GM12874 (cell line): ENCODE data around the gene TEAD1.

Experiments
- TF ChIP-seq, protein P1 (sequence below): IDR thresholded peaks from 2 replicates; pipeline ENCODE4 v1.5.1; 2011; ENCODE audit warnings: low read depth, mild to moderate bottlenecking, control low read depth, low read length, moderate library complexity; ENCODE audit not compliant: insufficient read depth

Gene TEAD1

DNA sequence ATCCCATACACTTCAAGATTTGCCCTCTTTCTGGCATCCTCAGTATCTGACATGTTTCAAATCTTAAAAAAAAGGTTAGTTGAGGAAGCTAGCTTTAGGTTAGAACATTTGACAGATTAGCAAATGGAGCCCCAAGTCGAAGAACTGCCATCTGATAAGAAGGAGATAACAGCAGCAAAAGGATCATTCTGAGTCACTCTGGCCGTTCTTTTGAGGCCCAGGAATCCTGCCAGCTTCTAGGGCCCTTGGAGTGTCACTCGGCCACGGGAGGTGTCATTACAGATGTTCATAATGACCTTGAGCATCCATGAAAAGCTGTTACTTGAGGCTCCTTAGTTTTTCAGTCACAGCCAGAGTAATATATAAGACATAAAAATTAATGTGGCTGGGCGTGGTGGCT is 202.8 kb downstream of the TEAD1 start:
- TF ChIP-seq, protein P1, sequence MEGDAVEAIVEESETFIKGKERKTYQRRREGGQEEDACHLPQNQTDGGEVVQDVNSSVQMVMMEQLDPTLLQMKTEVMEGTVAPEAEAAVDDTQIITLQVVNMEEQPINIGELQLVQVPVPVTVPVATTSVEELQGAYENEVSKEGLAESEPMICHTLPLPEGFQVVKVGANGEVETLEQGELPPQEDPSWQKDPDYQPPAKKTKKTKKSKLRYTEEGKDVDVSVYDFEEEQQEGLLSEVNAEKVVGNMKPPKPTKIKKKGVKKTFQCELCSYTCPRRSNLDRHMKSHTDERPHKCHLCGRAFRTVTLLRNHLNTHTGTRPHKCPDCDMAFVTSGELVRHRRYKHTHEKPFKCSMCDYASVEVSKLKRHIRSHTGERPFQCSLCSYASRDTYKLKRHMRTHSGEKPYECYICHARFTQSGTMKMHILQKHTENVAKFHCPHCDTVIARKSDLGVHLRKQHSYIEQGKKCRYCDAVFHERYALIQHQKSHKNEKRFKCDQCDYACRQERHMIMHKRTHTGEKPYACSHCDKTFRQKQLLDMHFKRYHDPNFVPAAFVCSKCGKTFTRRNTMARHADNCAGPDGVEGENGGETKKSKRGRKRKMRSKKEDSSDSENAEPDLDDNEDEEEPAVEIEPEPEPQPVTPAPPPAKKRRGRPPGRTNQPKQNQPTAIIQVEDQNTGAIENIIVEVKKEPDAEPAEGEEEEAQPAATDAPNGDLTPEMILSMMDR, result no peak

DNA sequence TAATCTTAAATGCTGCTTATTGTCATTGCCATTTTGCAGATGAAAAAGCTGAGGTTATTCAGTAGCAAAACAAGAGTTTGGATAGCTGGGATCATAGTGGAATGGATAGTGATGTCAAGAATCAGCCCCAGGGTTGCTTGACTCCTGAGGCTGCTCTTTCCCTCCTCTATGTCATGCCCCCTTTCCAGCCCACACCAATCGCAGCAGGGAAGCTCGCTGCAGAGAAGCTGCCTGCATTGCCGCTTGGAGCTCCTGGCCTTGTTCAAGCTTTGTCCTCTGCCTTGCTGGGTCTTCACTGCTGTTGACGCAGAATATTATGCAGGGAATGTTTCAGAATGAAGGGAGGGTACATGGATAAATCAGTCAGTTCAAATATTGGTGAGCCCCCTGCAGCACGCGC is 206.1 kb downstream of the TEAD1 start:
- TF ChIP-seq, protein P1, result no peak

DNA sequence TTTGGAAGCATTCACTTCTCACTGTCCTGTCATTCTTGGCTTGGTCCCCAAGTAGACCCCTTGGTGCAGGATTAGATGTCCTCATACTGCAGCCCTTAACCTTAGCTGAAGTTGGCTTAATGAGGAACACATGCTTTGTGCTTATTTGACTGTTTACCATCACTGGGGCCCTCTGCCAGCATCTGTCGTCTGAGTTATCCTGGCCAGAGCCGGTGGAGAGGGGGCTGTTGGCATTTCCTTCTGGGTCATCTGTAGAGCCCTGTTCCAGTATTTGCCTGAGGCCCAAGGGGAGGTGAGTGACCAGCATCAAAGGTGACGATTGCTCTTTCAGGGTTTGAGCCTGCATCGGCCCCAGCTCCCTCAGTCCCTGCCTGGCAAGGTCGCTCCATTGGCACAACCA is 208.4 kb downstream of the TEAD1 start:
- TF ChIP-seq, protein P1, result no peak

DNA sequence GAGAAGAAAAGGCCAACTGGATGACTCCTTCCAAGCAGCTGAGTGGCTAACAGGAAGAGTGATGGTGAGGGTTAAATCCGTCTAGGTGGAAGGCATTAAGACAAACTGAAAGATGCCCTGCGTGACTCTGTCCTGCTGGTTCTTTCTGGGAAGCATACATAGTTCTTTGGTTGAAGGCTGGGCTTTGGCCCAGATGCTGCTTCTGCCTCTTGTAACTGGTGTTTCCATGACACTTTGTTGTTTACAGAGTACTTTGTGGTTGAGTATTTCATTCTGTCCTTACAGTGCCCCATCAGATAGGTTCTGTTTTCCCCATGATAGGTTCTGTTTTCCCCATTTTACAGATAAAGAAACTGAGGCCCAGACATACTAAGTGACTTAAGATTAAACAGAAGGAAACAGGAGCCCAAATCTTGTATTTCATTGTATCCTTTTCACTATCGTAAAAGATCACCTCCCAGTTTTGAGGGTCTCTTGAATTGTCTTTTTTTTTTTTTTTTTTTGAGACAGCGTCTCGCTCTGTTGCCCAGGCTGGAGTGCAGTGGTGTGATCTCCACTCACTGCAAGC is 210.6 kb downstream of the TEAD1 start:
- TF ChIP-seq, protein P1, result no peak

DNA sequence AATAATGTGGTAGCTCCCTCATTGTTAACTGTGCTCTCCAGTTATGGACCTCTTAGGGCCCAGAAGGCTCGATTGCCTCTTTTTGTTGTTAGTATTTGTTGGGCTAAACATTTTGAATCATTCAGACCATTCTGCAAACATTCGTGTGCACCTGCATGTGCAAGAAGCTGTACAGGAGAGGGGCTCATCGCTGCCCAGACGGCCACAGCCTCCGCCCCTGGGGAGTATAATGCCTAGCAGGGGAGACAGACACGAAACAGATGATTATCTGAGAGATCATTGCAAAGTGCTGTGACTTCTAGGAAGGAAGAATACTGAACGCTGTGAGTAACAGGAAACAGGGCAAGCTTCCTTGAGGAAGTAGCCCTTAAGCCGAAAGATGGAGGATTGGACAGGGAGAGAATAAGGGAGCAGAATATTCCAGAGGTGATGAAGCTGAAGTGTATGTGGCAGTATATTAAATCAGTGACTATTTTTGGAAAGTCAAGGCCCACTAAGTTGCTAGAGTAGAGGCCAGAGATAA is 211.6 kb downstream of the TEAD1 start:
- TF ChIP-seq, protein P1, result no peak

DNA sequence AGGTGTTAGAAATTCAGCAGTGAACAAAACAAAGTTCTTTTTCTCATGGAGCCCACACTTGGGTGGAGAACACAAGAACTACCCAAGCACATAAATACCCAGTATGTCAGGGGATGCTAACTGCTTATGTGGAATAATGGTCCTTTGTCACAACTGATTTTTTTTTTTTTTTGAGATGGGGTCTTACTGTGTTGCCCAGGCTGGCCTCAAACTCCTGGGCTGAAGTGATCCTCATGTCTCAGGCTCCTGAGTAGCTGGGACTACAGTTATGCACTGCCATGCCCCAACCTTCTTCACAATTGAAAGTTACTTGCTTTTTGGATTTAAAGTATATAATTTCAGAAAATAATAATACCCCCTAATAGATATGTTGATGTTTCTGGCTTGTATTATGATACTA is 212.3 kb downstream of the TEAD1 start:
- TF ChIP-seq, protein P1, result no peak

DNA sequence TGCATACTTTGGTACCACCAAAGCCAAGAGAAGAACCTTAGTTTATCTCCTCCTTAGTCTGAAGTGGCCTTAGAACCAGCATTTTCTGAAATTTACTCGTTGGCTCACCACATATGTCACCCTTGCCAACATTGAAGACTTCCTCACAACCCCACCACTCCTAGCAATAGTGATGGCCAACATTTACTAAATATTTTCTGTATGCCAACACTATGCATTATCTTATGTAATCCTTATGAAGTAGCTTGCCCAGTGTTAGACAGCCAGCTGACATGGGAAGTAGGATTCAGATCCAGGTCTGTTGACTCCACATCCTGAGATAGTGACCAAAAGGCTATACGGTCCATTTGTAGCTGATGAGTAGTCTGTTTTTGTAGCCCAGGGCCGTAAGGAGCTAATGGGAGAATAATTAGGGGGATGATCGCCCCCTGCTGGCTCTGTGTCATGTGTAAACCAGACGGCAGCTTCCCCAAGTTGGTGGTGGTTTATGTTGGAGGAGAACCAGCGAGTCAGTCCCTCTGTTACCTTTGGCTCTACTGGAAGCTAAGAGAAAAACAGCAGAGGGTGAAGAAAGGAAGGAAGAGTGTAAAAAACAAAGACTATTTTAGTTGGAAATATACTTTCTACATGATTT is 214.4 kb downstream of the TEAD1 start:
- TF ChIP-seq, protein P1, result peak; percentile 65
